Activated T-cell treated with anti-CD3 and anti-CD28 coated beads, Interleukin-2, amount 50 U/mL, for 72 hours (primary cell): ENCODE data around the gene NUP205. TPM values are rescaled to one million over a fixed set of nuclear protein-coding genes. Genes with fewer than 3 reads are reported as not detected.
"Not testable (repeated sequence)": the region's sequence is repeated elsewhere in the genome, so short reads cannot be mapped to it uniquely, and the experiment has no call there.

Experiments
- ATAC-seq, 2 donors: fragments of 150-1000 bp; cut with Tn5 transposase; replicated peaks in 1 of 2; 2 replicates each; pipeline ENCODE4 v1.10.0; 2021; ENCODE audit warnings: moderate library complexity in 2 of 2, mild to moderate bottlenecking in 1 of 2
- DNase-seq, 2 donors: peaks; one replicate each; pipeline ENCODE4 v3.0.0; 2021 to 2022; ENCODE audit warnings: mixed read lengths in 1 of 2
- H3K27ac Mint-ChIP-seq: one replicate; pipeline ENCODE4 v1.8.0; 2022; ENCODE audit warnings: mild to moderate bottlenecking, moderate library complexity, mixed read lengths
- H3K27me3 Mint-ChIP-seq: one replicate; pipeline ENCODE4 v1.8.0; 2022; ENCODE audit warnings: low read depth, mixed read lengths
- H3K36me3 Mint-ChIP-seq, 2 donors: one replicate each; pipeline ENCODE4 v1.8.0; 2022; ENCODE audit warnings: mixed read lengths in 2 of 2, mild to moderate bottlenecking in 1 of 2; ENCODE audit not compliant: insufficient read depth in 2 of 2
- H3K4me1 Mint-ChIP-seq: one replicate; pipeline ENCODE4 v1.8.0; 2022; ENCODE audit warnings: low read depth, mixed read lengths
- H3K4me3 Mint-ChIP-seq, 2 donors: one replicate each; pipeline ENCODE4 v1.8.0; 2022; ENCODE audit warnings: mild to moderate bottlenecking in 2 of 2, mixed read lengths in 2 of 2, moderate library complexity in 2 of 2
- H3K9me3 Mint-ChIP-seq, 2 donors: one replicate each; pipeline ENCODE4 v1.8.0; 2022; ENCODE audit warnings: mixed read lengths in 2 of 2
- total RNA-seq, 2 donors: library from RNA; stranded (reverse); gene quantifications; one replicate each; pipeline ENCODE4 v1.2.3, GENCODE V29; 2022

Gene NUP205
- total RNA-seq, 2 donors from 2014 or later: 76.6 to 79.8 TPM

DNA sequence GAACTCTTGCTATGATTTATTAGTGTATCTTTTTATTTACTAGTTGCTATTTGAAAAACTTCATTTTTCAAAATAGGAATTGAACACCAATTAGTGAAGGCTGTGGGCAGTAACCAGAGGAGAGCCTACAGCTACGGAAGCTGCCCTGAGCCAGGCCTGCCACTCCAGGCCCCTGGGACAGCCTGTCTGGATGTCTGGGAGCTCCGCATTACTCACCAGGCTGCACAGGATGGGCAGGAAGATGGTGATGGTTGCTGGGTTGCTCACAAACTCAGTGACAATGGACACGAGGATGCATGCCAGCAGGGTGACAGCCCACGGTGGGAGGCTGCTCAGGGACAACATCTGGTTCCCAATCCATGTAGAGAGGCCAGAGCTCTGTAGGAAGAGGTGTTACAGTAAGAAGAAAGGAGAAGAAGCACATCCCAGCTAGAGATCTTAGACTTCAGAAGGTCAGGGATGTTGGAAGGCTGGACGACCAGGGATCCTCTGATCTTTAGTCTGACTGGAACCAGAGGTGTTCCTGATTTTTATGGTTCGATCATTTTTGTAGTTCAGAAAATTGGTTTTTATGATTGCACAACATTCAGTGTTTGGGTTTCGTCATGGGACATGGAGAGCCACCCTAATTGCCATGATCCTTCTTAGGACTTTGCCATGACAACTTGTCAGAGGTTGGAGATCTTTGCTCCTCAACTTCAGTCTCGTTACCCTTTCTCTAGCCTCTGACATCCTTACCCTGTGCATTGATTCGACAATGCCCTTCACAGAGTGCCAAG is 127.8 kb downstream of the NUP205 start:
- H3K4me3 Mint-ChIP-seq: no peak overlapping the region
- no peaks in the 10 kb centered on the region for H3K36me3 Mint-ChIP-seq
- H3K9me3 Mint-ChIP-seq: no peaks in the 10 kb centered on the region
- peaks cover 18% of the 10 kb centered on the region for H3K4me1 Mint-ChIP-seq
- no peak for DNase-seq
- ATAC-seq: no peak
- H3K27ac Mint-ChIP-seq: no peak overlapping the region
- H3K27me3 Mint-ChIP-seq: no peaks in the 10 kb centered on the region

DNA sequence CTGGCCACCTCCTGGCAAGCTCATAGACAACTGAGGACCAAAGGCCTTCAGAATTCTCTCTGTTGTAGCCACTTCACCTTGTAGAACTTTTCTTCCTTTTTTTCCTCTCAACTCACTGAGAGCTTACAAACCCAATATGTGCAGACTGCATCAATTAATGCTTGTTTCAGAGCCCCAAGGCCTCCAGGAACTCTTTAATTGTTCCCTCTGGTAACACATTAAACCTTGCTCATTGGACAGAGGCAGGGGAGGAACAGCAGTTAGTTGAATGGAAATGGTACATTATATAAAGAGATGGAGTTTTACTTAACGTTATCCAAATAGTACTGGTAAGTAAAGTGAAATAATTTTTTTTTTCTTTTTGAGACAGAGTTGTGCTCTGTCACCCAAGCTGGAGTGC is 129.7 kb downstream of the NUP205 start:
- no peak for ATAC-seq
- no peak overlapping the region for H3K27ac Mint-ChIP-seq
- H3K9me3 Mint-ChIP-seq: no peaks in the 10 kb centered on the region
- no peaks in the 10 kb centered on the region for H3K27me3 Mint-ChIP-seq
- no peak for DNase-seq
- H3K36me3 Mint-ChIP-seq: no peaks in the 10 kb centered on the region
- H3K4me1 Mint-ChIP-seq: no peaks in the 10 kb centered on the region
- no peak overlapping the region for H3K4me3 Mint-ChIP-seq

DNA sequence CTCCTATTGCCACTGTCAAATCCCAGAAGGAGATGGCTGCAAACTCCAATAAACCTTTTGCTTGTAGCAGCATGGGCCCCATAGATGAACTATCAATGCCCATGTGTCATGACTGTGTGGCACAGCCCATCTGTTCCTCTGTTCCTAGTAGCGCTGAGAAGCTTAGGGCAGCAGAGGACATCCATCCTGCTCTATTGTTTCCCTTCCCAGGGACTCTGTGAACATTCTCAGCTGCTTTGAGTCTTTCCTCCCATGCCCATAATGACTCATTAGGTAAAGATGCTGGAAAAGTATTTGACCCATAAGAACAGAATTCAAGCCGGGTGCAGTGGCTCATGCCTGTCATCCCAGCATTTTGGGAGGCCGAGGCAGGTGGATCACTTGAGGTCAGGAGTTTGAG is 132.8 kb downstream of the NUP205 start:
- no peak for DNase-seq
- no peak overlapping the region for H3K27ac Mint-ChIP-seq
- H3K4me1 Mint-ChIP-seq: no peaks in the 10 kb centered on the region
- no peak overlapping the region for H3K4me3 Mint-ChIP-seq
- ATAC-seq: no peak
- H3K36me3 Mint-ChIP-seq: no peaks in the 10 kb centered on the region
- no peaks in the 10 kb centered on the region for H3K27me3 Mint-ChIP-seq
- no peaks in the 10 kb centered on the region for H3K9me3 Mint-ChIP-seq

DNA sequence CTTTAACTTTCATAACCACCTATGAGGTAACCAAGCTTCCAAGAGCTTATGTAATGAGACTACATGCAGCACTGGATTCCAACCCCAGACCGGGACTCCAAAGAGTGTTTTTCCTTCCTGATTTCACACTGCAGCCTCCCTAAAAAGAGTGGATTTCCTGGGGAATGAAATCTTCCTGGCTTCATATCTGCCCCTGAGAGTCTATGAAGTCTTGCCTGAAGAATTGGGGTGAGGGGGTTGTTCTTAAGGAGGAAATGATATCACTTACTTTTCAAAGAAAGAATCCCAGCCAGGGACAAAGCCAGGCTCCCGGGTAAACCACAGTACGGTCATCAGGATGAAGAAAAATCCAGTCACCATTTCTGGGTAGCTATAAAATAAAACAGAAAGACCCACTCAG is 134.3 kb downstream of the NUP205 start:
- Mint-ChIP-seq H3K9me3 (no peaks in the 10 kb centered on the region), H3K27ac (no peak overlapping the region), H3K36me3 (no peaks in the 10 kb centered on the region), H3K27me3 (no peaks in the 10 kb centered on the region), H3K4me3 (no peak overlapping the region), H3K4me1 (no peaks in the 10 kb centered on the region)
- no peak for ATAC-seq
- DNase-seq: no peak

DNA sequence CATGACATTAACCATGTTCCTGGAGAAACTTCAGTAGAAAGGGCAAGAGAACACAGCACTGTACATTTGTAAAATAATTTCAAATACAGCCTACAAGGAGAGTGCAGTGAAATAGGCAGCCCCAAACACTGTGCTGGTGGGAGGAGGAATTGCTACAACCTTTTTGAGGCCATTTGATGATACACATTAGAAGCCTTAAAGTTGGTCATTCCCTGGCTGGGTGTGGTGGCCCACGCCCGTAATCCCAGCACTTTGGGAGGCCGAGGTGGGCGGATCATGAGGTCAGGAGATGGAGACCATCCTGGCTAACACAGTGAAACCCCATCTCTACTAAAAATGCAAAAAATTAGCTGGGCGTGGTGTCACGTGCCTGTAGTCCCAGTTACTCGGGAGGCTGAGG is 134.9 kb downstream of the NUP205 start:
- not testable (repeated sequence) for H3K9me3 Mint-ChIP-seq

DNA sequence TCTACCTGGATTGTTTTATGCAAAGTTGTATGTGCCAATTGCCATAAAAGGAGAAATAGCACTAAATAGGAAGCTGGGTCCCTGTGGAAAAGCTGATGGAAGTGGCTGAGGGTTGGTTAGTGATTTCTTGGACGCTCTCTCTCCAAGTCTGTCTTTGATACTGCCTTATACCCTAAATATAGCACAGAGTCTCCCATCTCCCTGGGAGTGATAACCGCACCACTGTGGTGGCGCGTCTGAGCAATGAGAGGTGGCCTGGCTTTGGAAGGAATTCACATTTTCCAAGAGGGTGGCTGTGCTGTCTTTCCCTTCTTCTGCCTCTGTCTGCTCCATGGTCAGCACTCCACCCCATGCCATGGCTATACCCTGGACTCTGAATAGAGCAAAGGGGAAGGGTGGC is 135.8 kb downstream of the NUP205 start:
- DNase-seq: no peak
- H3K27me3 Mint-ChIP-seq: no peaks in the 10 kb centered on the region
- H3K9me3 Mint-ChIP-seq: no peaks in the 10 kb centered on the region
- no peak overlapping the region for H3K4me3 Mint-ChIP-seq
- no peaks in the 10 kb centered on the region for H3K36me3 Mint-ChIP-seq
- ATAC-seq: no peak
- no peak overlapping the region for H3K27ac Mint-ChIP-seq
- no peaks in the 10 kb centered on the region for H3K4me1 Mint-ChIP-seq

More for the DNA sequence above, 134.9 kb downstream of the NUP205 start:
- not testable (repeated sequence) for H3K27me3 Mint-ChIP-seq, H3K27ac Mint-ChIP-seq, H3K4me1 Mint-ChIP-seq, H3K36me3 Mint-ChIP-seq, H3K4me3 Mint-ChIP-seq, ATAC-seq, DNase-seq

DNA sequence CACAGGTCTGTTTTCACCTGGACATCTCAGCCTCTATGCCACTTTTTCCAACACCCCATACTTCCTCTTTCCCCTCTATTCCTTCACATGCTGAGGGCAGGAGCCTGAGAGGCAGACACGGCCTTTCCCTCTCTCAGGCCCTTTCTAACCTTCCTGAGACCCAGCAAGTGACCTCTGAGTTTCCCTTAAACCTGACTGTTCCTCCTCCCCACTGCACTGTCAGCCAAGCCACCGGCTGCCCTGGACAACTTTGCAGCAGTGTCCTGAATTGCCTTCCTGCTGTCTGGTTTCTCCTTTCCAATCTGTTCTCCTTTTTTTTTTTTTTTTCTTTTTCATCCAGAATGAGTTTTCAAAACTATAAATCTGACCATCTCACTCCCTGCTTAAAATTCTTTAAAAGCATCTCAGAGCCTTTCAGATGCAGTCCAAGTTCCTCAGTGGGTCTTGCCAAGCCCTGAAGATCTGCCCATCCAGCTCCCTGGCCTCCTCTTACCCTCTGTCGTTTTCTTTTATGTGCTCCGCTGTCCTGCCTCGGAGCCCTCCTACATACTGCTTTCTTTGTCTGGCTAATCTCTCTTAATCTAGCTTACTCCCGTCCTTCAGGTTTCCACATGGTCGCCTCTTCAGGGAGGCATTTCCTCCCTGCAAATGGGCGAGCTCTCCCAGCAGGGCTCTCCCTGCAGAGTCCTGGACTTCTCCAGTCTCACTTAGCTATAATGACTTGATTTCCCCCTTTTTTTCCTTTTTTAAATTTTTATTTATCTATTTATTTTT is 139.7 kb downstream of the NUP205 start:
- Mint-ChIP-seq H3K4me1 (no peaks in the 10 kb centered on the region), H3K36me3 (no peaks in the 10 kb centered on the region), H3K27ac (no peak overlapping the region), H3K27me3 (no peaks in the 10 kb centered on the region), H3K4me3 (no peak overlapping the region), H3K9me3 (no peaks in the 10 kb centered on the region)
- ATAC-seq (no peak), DNase-seq (no peak)

Other genes with a start within 250 kb of the NUP205 start
- gene CNOT4, start 47.8 kb upstream of the NUP205 start, total RNA-seq: 10 to 100 TPM; 25.2 to 25.9 TPM
- gene STMP1, start 104.6 kb downstream of the NUP205 start, total RNA-seq: 10 to 100 TPM; 17.1 to 17.8 TPM
- not detected for gene SLC13A4, start 170.3 kb downstream of the NUP205 start, total RNA-seq
- not detected for gene FAM180A, start 190.9 kb downstream of the NUP205 start, total RNA-seq